Hepatic stellate cell (primary cell): Measurements from ENCODE around the gene KLHL18.
"Not testable (repeated sequence)": the region's sequence is repeated elsewhere in the genome, so short reads cannot be mapped to it uniquely, and the experiment has no call there.

ENCODE experiments used
- DNase-seq: peaks from one replicate; pipeline ENCODE4 v3.0.0; 2011; ENCODE audit warnings: low spot score

KLHL18 gene

DNA sequence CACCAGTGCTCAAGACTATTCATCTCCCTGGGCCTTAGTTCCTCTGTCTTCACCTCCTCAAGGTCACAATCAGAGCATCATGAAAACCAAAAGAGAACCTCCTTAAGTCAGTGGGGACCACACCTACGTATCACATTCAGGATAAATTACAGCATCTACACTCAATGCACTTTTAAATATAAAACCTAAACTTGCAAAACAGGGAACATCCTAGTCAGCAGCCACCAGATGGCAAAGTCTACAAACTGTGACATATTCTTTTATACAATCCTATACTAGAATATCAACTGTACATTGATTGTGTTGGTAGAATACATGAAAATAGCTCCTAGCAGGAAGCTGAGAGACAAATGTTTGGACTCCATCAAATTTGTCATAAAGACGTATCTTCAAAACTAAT, 8.1 kb upstream of the KLHL18 start:
- DNase-seq, result no peak

DNA sequence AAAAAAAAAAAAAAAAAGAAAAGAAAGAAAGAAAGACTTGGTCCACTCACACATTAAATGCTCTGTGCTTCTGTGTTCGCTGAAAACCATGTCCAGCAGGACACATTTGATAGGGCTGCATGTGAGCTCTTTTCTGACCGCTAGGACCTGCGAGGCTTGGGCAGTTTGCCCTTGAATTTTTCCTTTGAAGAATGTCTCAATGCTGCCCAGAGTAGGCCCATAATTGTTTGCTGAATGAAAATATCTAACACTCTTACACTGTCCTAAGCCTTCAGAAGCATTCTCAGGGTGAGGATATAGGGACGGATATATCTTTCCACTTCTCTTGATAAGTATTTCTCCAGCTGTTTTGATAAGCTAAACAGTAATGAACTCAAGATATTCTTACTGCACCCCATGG, 6.2 kb upstream of the KLHL18 start:
- DNase-seq, result no peak

DNA sequence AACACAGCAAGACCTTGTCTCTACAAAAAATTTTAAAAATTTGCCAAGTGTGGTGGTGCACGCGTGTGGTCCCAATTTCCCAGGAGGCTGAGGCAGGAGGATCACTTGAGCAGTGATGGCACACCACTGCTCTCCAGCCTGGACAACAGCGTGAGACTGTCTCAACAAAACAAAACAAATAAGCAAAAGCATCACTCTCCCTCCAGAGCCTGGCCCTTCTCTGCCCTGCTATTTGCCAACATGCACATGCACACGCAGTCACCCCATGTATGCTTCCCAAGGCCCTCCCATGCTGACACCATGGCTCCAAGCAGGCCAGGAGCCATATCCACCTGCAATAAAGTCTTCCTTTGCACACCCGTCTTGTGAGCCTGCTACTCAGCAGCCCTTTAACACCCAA, 2.2 kb upstream of the KLHL18 start:
- DNase-seq, result no peak

- no peak for DNase-seq
These were observed 421 bp downstream of the KLHL18 start for GRCh38 chr3:47283193-47283537.

DNA sequence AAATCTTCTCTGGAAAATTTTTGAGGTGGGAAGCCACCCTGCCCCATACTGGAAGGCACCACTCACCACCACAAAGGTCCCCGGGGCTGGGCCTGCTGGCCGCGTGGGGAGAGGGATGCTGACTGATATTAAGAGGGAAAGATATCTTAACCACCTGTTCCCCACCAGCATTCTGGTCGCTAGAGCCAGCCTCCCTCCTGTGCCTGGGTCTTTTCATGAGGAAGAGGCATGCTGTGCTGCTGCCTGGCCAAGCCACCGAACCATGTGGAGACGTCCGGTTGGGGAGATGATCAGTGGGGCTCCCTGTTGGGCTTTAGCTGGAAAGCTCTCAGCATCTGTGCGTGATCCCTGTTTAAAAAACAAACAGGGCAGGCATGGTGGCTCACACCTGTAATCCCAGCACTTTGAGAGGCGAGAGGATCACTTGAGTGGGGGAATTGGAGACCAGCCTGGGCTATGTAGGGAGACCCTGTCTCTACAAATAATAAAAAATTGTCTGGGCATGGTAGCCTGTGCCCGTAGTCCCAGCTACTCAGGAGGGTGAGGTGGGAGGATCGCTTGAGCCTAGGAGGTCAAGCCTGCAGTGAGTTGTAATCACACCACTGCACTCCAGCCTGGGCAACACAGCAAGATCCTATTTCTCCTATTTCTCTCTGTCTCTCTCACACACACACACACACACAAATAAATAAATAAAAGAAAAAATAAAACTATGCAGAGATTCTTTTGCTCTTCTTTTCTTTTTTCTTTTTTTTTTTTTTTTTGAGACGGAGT, 1.0 kb downstream of the KLHL18 start:
- DNase-seq, result no peak

DNA sequence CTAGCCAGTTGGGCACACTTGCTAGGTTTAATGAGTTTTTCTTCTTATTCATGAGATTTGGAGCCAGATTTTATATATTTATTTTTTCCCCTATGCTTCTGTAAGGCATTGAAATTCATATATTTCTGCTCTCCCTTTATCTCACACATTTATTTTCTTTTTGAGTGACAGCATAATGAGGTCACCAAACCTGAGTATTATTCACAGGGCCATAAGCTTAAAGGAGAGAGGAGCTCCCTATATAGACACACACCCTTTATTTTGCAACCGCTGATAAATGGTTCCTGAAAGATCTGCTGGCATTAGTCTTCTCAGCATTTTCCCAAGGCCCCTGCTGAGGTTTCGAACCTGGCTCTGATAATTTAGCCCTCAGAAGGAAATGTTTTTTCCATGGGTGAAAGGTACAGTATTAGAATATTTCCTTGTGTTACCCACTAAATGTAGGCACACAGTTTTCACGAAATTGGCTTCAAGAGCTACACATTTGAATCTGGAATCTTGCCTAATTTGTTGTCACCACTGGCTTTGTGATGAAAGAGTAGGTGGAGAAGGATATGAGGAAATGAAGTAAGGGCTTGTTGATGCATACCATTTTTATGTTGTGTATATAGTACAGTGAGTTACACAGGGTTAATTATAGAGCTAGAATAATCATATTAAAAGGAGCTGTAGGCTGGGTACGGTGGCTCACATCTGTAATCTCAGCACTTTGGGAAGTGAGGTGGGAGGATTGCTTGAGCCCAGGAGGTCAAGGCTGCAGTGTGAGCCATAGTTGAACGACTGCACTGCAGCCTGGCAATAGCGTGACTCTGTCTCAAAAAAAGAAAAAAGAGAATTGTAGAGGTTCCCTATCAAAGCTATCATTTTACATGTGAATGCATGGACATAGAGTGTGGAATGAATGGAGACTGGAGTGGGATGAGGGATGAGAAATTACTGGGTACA, 6.5 kb downstream of the KLHL18 start:
- no peak for DNase-seq

- DNase-seq, result no peak
These were observed 8.5 kb downstream of the KLHL18 start for GRCh38 chr3:47291158-47291753.

DNA sequence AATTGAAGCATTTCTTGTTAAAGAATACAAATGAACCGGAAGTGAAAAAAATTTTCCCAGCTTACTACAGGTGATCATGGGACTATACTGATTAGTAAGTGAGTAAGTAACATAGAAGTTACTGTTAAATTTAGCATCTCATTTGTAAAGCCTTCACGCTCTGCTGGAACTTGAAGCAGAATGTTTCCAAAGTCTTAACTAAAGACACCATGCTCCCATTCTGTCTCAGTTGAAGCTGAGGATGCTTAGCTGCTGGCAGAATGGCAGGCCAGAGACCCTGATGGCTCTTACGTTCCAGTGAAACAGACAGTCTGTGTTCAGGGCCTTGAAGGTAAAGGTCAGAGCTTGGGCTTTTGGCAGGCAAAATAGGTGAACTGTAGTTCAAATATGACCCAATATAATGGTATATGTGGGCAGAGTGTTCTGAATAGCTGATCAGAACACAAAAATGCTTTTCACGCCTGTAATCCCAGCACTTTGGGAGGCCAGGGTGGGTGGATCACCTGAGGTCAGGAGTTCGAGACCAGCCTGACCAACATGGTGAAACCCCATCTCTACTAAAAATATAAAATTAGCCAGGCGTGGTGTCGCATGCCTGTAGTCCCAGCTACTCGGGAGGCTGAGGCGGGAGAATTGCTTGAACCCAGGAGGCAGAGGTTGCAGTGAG, 9.1 kb downstream of the KLHL18 start:
- not testable (repeated sequence) for DNase-seq

DNA sequence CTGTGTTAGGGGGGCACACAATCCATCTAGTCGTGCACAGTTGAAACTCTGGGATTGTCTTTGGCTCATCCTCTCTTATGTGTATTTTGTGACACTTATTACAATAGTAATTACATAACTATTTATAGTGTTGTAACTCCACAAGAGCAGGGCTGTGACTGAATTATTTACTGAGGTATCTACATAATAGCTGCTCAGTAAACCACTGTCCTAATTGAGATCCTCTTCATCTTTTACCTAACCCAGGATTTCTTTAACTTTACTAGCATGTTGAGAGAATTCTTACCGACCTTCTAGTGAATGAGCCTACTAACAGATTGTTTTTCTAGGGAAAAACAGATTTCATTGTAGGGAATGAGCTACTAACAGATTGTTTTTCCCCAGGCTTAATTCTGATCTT, 11.1 kb downstream of the KLHL18 start:
- DNase-seq, result no peak

GRCh38 chr3:47294392-47294791, 11.6 kb downstream of the KLHL18 start:
- no peak for DNase-seq

DNA sequence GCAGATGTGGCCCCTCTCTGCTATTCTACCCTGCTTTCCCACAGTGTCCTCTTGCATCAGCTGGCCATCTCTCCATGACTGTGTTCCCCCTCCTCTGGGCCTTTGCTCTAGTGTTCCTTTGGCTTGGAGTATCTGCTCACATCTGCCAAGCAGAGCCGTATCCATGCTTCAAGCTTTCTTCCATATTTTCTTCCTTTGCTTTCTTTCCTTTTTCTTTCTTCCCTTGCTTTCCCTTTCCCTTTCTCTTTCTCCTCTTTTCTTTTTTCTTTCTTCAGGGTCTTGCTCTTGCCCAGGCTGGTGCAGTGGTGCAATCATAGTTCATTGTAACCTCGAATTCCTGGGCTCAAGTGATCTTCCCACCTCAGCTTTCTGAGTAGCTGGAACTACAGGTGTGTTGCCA, 12.6 kb downstream of the KLHL18 start:
- no peak for DNase-seq

DNA sequence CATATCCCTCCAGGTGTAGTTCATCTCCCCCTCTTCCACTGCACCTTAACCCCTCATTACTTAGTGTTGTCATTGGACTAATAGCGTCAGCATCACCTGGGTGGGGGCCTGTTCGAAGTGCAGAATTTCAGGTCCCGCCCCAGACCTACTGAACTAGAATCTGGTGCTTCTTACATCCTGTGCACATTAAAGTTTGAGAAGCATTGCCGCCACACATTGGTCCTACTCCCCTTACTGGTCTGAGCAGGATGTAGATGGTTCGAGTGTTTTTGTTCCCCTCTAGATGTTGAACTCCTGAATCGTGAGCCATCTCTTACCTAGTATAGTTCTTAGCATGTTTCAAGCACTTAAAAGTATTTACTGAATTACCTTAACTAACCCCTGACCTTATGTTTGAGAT, 13.2 kb downstream of the KLHL18 start:
- no peak for DNase-seq

- DNase-seq, result no peak
These were observed 14.0 kb downstream of the KLHL18 start for GRCh38 chr3:47296562-47297302.

GRCh38 chr3:47298439-47298838, 15.7 kb downstream of the KLHL18 start:
- no peak for DNase-seq

DNA sequence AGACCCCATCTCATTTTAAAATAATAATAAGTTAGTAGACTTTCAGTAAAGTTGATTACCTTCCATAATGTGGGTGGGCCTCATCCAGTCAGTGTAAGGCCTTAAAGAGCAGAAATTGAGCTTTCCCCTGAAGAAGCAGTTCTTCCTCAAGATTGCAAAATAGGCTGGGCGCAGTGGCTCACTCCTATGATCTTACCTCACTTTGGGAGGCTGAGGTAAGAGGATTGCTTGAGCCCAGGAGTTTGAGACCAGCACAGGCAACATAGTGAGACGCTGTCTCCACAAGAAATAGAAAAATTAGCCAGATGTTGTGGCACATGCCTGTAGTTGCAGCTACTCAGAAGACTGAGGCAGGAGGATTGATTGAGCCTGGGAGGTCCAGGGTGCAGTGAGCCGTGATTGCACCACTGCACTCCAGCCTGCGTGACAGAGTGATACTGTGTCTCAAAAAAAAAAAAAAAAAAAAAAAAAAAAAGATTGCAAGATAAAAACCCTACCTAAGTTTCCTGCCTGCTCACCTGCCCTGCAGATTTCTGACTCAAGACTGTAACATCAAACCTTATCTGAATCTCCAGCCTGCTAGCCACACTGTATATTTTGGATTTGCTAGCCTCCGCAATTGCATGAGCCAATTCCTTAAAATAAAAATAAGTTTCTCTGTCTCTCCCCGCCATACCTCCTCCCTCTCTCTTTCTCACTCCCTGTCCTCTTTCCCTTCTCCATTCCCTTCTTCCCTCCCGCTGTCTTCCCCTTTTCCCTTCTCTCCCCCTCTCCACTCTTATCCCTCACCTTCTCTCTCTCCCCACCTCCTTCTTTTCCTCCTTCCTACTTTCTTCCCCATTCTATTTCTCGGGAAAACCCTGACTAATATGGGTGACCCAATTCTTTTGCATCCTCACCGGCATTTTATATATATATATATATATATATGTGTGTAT, 16.9 kb downstream of the KLHL18 start:
- no peak for DNase-seq

- no peak for DNase-seq
These were observed 18.7 kb downstream of the KLHL18 start for GRCh38 chr3:47301456-47301855.

DNA sequence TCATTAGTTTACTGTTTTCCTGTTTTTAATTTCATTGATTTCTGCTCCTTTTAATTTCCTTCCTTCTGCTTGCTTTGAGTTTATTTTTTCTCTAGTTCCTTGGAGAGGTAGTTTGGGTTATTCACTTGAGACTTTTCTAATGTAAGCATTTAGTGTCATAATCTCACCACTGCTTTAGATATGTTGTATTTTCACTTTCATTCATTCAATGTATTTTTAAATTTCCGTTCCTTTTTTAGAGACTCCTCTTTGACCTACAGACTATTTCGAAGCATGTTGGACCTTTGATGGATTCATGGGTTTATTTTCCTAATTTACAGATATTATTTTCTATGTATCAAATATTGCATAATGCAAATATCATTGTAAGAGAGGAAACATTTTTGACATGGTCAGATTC, 23.3 kb downstream of the KLHL18 start:
- no peak for DNase-seq

- DNase-seq, result not testable (repeated sequence)
These were observed 26.5 kb downstream of the KLHL18 start for GRCh38 chr3:47309231-47309630.

DNA sequence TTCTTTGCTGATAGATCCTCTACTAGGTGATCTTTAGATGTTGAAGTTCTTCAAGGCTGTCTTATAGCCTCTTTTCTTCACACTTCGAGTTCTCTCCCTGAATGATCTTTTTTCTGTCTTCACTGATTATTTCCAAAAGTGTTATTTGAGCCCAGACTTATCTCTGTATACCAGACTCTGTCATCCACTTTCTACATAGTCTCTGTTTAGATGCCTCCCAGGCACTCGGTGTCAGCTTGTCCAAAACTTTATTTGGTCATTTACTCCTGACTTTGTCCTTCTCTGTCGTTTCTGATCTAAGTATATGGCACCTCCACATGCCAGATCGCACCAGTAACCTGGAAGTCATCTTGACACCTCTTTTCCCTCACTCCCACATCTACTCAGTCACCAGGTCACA, 27.6 kb downstream of the KLHL18 start:
- DNase-seq, result no peak

GRCh38 chr3:47313341-47314055, 30.8 kb downstream of the KLHL18 start:
- no peak for DNase-seq
